ENCODE measurements around the gene RTL10. TPM values are rescaled to one million over a fixed set of nuclear protein-coding genes. Genes with fewer than 3 reads are reported as not detected.

Gene RTL10
- polyA plus RNA-seq, 1 donor from 2014 or later: 11.7 TPM

DNA sequence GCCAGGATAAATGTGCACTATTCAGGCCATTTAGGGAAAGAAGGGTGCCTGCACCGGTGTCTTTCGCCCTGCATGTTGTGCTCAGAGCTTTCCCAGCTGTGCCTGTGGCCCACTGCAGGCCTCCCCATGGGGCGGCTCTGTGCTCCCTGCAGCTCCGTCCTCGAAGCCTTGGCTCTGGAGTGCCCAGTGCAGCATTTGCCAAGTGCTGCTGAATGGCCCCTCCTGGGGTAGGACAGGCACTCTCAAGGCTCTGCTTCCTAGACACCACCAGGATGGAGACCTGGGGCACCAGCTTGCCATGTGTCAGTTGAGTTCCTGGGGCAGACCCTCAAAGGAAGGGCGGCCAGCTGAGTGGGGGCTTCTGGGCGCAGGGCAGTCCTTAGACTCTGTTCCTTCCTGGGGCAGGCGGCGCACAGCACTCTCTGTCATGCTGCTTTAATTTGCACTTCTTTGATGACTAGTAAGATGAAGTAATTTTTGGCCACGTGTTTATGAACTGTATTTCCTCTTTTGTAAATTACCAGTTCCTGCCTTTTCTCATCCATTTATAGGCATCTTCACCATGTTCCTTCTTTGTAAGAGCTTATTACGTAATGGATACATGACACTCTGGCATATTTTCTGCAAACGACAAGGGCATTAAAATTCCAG is 32.1 kb upstream of the RTL10 start:
- no peak overlapping the region for H3K27ac ChIP-seq (ENCODE audit: low read length)
- no peak overlapping the region for H3K4me2 ChIP-seq (ENCODE audit: low read length)
- no peak overlapping the region for H2AFZ ChIP-seq (ENCODE audit: low read depth, low read length)
- no peaks in the 10 kb centered on the region for H3F3A ChIP-seq (ENCODE audit: insufficient read depth, low read length, poor library complexity, severe bottlenecking)
- no peak for TF ChIP-seq TAF1 (IDR thresholded peaks at IDR 0.05; ENCODE audit: low read depth)
- TF ChIP-seq MXI1 (conservative IDR thresholded peaks at IDR 0.05; ENCODE audit: poor library complexity, severe bottlenecking): no peak
- TF ChIP-seq POLR2AphosphoS5 (IDR thresholded peaks at IDR 0.05): no peak
- no peak for TF ChIP-seq EZH2 (IDR thresholded peaks at IDR 0.05; ENCODE audit: borderline replicate concordance, insufficient read depth, low read length, poor library complexity, severe bottlenecking)
- TF ChIP-seq REST (IDR thresholded peaks at IDR 0.05; ENCODE audit: borderline replicate concordance): no peak
- TF ChIP-seq EP300 (conservative IDR thresholded peaks at IDR 0.05; ENCODE audit: poor library complexity, severe bottlenecking): no peak
- TF ChIP-seq RAD21 (conservative IDR thresholded peaks at IDR 0.05): no peak
- TF ChIP-seq, protein P1, sequence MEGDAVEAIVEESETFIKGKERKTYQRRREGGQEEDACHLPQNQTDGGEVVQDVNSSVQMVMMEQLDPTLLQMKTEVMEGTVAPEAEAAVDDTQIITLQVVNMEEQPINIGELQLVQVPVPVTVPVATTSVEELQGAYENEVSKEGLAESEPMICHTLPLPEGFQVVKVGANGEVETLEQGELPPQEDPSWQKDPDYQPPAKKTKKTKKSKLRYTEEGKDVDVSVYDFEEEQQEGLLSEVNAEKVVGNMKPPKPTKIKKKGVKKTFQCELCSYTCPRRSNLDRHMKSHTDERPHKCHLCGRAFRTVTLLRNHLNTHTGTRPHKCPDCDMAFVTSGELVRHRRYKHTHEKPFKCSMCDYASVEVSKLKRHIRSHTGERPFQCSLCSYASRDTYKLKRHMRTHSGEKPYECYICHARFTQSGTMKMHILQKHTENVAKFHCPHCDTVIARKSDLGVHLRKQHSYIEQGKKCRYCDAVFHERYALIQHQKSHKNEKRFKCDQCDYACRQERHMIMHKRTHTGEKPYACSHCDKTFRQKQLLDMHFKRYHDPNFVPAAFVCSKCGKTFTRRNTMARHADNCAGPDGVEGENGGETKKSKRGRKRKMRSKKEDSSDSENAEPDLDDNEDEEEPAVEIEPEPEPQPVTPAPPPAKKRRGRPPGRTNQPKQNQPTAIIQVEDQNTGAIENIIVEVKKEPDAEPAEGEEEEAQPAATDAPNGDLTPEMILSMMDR (IDR thresholded peaks at IDR 0.05; ENCODE audit: poor library complexity, severe bottlenecking): no peak
- no peak for TF ChIP-seq SMC3 (conservative IDR thresholded peaks at IDR 0.05; ENCODE audit: poor library complexity)
- no peaks in the 10 kb centered on the region for H3K79me2 ChIP-seq (replicated peaks; ENCODE audit: insufficient read depth, low read length)
- no peaks in the 10 kb centered on the region for H3K36me3 ChIP-seq (ENCODE audit: insufficient read depth, low read length)
- H4K20me1 ChIP-seq (ENCODE audit: insufficient read depth): no peaks in the 10 kb centered on the region
- H3K4me3 ChIP-seq (ENCODE audit: low read length): no peak overlapping the region
- no peaks in the 10 kb centered on the region for H3K9me2 ChIP-seq (ENCODE audit: insufficient read depth, low read length)
- H3K27me3 ChIP-seq (ENCODE audit: insufficient read depth, low read depth, low read length): no peaks in the 10 kb centered on the region
- no peaks in the 10 kb centered on the region for H3K9me3 ChIP-seq (ENCODE audit: low read length)
- no peak overlapping the region for H3K9ac ChIP-seq (ENCODE audit: low read length)

- no peak overlapping the region for H3K27ac ChIP-seq (ENCODE audit: low read length)
- H4K20me1 ChIP-seq (ENCODE audit: insufficient read depth): no peaks in the 10 kb centered on the region
- H3K9ac ChIP-seq (ENCODE audit: low read length): no peak overlapping the region
- TF ChIP-seq POLR2AphosphoS5 (IDR thresholded peaks at IDR 0.05) (no peak), SMC3 (conservative IDR thresholded peaks at IDR 0.05; ENCODE audit: poor library complexity) (no peak), EP300 (conservative IDR thresholded peaks at IDR 0.05; ENCODE audit: poor library complexity, severe bottlenecking) (no peak), REST (IDR thresholded peaks at IDR 0.05; ENCODE audit: borderline replicate concordance) (no peak), RAD21 (conservative IDR thresholded peaks at IDR 0.05) (no peak), TAF1 (IDR thresholded peaks at IDR 0.05; ENCODE audit: low read depth) (no peak), MXI1 (conservative IDR thresholded peaks at IDR 0.05; ENCODE audit: poor library complexity, severe bottlenecking) (no peak)
- TF ChIP-seq, protein P1 (IDR thresholded peaks at IDR 0.05; ENCODE audit: poor library complexity, severe bottlenecking): no peak
- H3K9me3 ChIP-seq (ENCODE audit: low read length): no peaks in the 10 kb centered on the region
- H3K27me3 ChIP-seq (ENCODE audit: insufficient read depth, low read depth, low read length): no peaks in the 10 kb centered on the region
- no peaks in the 10 kb centered on the region for H3K79me2 ChIP-seq (replicated peaks; ENCODE audit: insufficient read depth, low read length)
- H3F3A ChIP-seq (ENCODE audit: insufficient read depth, low read length, poor library complexity, severe bottlenecking): no peaks in the 10 kb centered on the region
- no peak overlapping the region for H3K4me3 ChIP-seq (ENCODE audit: low read length)
- H2AFZ ChIP-seq (ENCODE audit: low read depth, low read length): no peak overlapping the region
- H3K36me3 ChIP-seq (ENCODE audit: insufficient read depth, low read length): no peaks in the 10 kb centered on the region
- H3K9me2 ChIP-seq (ENCODE audit: insufficient read depth, low read length): no peaks in the 10 kb centered on the region
- H3K4me2 ChIP-seq (ENCODE audit: low read length): no peak overlapping the region
Observed at GRCh38 chr22:19885841-19886592, 31.3 kb upstream of the RTL10 start.
